Cerebellar cortex (tissue), 1 donor: ENCODE measurements around the gene PLEKHG4.

Source experiments
- DNase-seq: peaks from one replicate; pipeline ENCODE4 v3.0.0-alpha.2; 2015; ENCODE audit warnings: low spot score

PLEKHG4 gene

DNA sequence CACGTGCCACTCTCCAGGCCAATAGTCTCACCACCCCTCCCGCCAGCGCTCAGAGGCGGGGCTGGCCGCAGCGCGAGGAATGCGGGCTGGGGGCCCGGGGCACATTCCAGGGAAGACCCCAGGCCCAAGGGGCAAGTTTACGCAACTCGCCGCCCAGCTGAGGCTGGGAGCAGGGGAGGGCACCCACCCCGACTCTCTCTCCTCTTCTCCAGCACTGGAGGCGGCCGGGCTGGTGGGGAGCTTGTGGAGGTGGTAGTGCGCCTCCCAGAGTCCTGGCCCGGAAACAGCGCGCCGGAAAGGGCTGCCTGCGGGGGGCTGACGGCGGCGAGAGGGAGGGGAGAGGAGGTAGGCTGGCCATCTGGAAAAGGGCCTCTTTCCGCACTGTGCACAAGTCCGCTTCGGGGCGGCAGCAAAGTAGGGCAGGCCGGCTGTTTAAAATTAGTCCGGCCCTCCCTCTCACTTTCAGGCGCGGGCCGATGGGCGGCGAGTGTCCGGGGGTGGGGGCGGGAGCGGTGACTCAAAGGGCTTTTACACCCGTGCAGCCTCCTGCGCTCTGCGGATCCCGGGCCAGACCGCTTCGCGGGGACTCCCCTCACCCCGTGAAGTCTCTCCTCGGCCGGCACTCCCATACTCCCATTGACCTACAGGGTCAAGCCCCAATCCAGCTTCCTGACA lies 33.1 kb upstream of the PLEKHG4 start:
- DNase-seq = peak; percentile 75

- peak; percentile 50 for DNase-seq
These were observed 32.6 kb upstream of the PLEKHG4 start for GRCh38 chr16:67246756-67247191.

DNA sequence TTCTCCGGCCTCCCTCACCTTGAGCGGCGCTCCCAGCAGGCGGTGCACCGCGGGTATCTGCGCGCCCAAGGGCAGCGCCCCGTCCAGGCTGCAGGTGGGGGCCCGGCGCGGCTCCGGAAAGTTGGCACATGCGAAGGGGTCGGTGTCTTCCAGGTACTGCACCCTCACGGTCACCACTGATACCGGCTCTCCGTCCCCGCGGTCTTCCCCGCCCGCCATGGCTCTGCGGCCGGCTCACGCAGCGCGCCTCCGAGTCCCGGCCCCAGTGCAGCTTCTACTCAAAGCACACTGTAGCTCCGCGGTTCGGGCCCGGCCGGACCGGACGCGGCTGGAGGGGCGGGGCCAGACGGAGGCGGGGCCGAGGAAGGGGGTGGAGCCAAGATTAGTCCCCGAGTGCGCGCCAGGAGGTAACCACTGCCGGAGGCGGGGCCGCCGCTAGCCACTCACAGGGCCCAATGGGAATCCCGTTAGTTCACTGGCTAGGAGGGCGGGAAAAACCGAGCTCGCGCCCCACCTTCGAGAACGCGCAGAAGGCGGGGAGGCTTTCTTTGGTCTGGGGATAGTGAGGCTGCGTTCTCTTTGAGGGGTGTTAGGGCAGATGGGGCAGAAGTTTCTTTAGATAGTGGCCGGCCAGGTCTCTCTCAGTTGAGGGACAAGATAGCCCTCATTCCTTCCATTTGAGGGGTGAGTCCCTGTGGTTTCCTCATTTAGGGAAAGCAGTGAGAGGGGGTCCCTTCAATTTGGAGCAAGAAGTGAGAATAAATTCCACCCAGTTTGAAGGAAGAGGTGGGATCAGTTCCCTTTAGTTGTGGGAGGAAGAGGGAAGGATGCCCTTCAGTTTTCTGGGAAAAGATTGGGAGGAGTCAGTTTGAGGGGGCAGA lies 31.9 kb upstream of the PLEKHG4 start, which contains the start of gene FHOD1:
Gene FHOD1 (minus strand): TSS at position 290 of the 881 bp plus-strand sequence. CDS start 71 bp downstream, at position 219.
- peak; percentile 96 for DNase-seq

GRCh38 chr16:67248073-67248400 lies 31.3 kb upstream of the PLEKHG4 start:
- DNase-seq = peak; percentile 48

GRCh38 chr16:67248401-67249177 lies 30.7 kb upstream of the PLEKHG4 start, which contains the start of gene SLC9A5:
Gene SLC9A5, plus strand, starts transcription at chr16:67248979. Its CDS starts 36 bp downstream, at chr16:67249015.
- DNase-seq = no peak

- peak; percentile 47 for DNase-seq
These were observed 29.9 kb upstream of the PLEKHG4 start for GRCh38 chr16:67249178-67250044.

- no peak for DNase-seq
These were observed 29.3 kb upstream of the PLEKHG4 start for GRCh38 chr16:67250045-67250327.

DNA sequence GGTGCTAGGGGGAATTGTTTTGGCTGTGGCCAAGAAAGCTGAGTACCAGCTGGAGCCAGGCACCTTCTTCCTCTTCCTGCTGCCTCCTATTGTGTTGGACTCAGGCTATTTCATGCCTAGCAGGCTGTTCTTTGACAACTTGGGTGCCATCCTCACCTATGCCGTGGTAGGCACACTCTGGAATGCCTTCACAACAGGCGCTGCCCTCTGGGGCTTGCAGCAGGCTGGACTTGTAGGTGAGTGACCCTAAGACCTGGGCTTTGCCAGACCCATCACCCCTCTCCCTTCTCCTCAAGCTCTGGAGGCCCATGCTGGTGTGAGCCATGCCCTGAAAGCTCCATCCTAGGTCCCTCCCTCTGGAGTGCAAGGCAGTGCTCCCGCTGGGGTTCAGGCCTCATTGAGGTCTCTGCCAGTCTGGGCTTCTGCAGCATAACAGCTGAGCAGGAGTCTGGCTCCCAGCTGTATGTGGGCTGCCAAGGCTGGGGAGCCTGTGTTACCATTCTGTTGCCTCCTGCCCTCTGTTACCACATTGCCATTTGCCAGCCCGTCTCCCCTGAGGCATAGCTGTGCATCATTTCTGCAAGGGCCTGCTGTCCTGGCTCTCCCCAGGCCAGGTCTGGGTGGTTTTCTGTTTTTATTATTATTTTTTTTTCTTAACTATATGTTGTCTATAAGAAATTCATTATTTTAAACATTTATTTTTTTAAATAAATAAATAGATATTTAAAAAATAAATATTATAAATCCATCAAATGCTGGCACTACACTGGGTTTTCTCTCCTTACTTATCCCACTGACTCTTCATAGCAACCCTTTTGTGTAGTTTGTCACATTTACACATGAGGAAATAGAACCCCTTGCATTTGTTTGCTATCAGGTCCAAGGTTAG lies 26.5 kb upstream of the PLEKHG4 start:
- DNase-seq = peak; percentile 51

- DNase-seq = no peak
These were observed 24.4 kb upstream of the PLEKHG4 start for GRCh38 chr16:67254801-67255552.

- DNase-seq = no peak
These were observed 23.6 kb upstream of the PLEKHG4 start for GRCh38 chr16:67255553-67256221.

DNA sequence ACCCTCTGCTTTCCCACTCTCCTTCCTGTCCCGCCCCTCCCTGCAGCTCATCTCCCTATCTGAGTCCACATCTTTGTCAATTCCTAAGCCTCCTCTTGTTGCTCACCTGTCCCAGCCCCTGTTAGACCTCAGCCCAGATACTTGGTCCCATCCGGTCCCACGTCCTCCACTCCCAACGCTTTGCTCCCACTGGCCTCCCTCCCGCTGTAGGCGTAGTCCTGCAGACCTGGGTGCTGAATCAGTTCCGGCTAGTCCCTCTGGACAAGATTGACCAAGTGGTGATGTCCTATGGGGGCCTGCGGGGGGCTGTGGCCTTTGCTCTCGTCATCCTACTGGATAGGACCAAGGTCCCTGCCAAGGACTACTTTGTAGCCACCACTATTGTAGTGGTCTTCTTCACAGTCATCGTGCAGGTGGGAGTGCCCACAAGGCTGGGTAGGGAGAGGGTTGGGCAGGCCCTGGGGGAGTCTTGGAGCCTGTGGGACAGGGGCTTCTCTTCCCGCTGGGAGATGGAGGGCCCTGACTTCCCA lies 22.6 kb upstream of the PLEKHG4 start:
- no peak for DNase-seq

GRCh38 chr16:67257486-67258160 lies 21.7 kb upstream of the PLEKHG4 start:
- no peak for DNase-seq

DNA sequence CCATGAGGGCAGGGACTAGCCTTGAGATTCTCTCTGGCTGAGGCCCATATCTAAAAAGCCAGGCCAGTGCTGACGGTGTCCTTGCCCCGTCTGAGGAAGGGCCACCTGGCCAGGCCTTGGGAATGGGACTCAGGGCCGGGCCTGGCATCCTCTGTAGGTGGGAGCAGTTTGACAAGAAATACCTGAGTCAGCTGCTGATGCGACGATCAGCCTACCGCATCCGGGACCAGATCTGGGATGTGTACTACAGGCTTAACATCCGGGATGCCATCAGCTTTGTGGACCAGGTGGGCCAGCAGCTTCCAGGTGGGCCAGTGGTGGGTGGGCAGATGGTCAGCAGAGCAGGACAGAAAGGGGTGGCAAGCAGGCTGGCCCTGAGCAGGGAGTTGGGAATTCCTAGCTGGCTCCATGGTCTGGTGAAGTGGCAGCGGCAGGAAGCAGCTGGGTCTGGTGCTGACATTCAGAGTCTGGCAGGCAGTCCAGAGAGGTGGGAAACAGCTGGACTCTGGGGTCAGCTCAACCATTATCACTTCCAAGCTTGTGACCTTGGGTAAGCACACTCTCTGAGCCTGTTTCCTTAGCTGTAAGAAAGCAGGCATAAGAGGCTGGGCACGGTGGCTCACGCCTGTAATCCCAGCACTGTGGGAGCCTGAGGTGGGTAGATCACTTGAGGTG lies 21.0 kb upstream of the PLEKHG4 start:
- DNase-seq = no peak

DNA sequence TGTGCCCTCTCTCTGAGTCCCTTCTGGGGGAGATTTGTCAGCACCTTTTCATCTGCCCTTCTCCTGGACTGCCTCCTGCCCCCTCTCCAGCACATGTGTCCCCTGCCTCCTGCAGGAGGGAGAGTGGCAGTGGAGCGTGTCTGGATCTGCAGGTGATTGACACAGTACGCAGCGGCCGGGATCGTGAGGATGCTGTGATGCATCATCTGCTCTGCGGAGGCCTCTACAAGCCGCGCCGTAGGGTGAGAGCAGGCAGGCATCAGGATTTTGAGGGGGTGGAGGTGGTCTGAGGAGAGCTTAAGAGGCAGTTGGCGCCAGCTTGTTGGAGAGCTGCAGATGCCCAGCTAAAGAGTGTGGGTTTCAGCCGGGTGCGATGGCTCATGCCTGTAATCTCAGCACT lies 19.6 kb upstream of the PLEKHG4 start:
- DNase-seq = no peak

DNA sequence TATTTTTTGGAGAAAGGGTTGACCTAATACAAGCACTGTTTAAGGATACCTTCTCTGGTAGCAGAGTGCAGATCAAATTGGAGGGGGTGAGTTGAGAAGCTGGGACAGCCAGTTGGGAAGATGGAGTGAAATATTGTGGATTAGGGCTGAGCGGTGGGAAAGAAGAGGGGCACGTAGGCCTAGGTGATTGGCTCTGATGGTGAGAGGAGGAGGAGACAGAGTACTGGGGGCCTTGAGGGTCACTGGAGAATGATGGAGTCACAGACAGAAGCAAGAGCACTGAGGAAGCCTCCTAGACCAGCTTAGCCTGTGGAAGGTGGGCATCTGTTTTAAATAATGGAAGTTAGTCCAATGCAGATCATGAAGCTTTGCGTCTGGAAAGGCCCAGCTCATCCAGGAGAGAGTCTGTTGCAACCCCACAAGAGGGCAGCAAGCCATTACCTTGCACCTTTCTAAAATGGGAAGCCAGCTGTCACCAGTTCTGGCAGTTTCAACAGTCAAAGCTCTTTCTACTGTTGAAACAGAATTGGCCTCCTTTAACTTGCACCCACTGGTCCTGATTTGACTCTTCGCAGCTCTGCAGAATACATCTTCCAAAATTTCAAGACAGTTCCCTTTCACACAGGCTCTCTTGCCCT lies 18.8 kb upstream of the PLEKHG4 start:
- peak; percentile 77 for DNase-seq

DNA sequence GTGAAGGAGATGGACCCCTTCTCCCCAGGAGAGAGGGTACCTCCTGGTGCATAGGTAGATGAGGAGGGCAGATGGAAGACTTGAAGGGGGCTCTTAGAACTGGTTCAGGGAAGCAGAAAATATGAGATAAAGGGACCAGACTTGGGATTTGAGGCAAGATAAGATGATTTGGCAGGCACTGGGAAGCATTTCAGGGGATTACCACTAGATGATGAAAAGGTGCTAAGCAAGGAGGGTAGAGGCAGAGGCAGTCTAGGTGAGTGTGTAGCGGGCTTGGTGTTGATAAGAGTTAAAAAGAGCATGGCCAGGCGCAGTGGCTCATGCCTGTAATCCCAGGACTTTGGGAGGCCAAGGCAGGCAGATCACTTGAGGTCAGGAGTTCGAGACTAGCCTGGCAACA lies 16.1 kb upstream of the PLEKHG4 start:
- no peak for DNase-seq

- DNase-seq = no peak
These were observed 15.1 kb upstream of the PLEKHG4 start for GRCh38 chr16:67264277-67264676.
